Measurements from ENCODE around the gene OR4D11. TPM values are rescaled to one million over a fixed set of nuclear protein-coding genes. Genes with fewer than 3 reads are reported as not detected.

Gene OR4D11
- total and polyA plus RNA-seq, 9 of the 15 experiments (the other 6 are each of a cell fraction or from before 2014, with no cell fraction given), result not detected

- TF ChIP-seq GATAD2B (IDR thresholded peaks at IDR 0.05; ENCODE audit: borderline replicate concordance) (peak; percentile 25; the same call in 1 of the 2 replicates), IRF1 (CRISPR knock-in tag; IDR thresholded peaks at IDR 0.05; ENCODE audit: borderline replicate concordance) (no peak), SETDB1 (IDR thresholded peaks at IDR 0.05; ENCODE audit: low read length) (no peak), DPF2 (IDR thresholded peaks at IDR 0.05) (peak; percentile 91), EP400 (IDR thresholded peaks at IDR 0.05) (peak; percentile 89), ZNF695 (CRISPR knock-in tag; IDR thresholded peaks at IDR 0.05) (no peak), SMAD3 (CRISPR knock-in tag; conservative IDR thresholded peaks at IDR 0.05) (peak; percentile 11; the same call in 1 of the 2 replicates), RBM14 (IDR thresholded peaks at IDR 0.05; ENCODE audit: borderline replicate concordance, insufficient read depth, low read depth, low read length) (no peak), ZSCAN29 (IDR thresholded peaks at IDR 0.05) (no peak), ZNF280A (IDR thresholded peaks at IDR 0.05; ENCODE audit: low read depth, partially characterized antibody) (no peak), THRAP3 (IDR thresholded peaks at IDR 0.05; ENCODE audit: borderline replicate concordance) (0 out of 2 replicates have a peak, but pooled peaks have one; percentile 29), RBBP5 (IDR thresholded peaks at IDR 0.05; ENCODE audit: borderline replicate concordance, insufficient read depth, low read length, poor library complexity, severe bottlenecking) (peak; percentile 54), ZNF217 (CRISPR knock-in tag; IDR thresholded peaks at IDR 0.05) (no peak), NFRKB (IDR thresholded peaks at IDR 0.05; ENCODE audit: low read depth) (peak; percentile 96), SMARCB1 (IDR thresholded peaks at IDR 0.05; ENCODE audit: insufficient read length, low read depth) (no peak), MXI1 (IDR thresholded peaks at IDR 0.05; ENCODE audit: low read depth, low read length) (no peak), TEAD4 (IDR thresholded peaks at IDR 0.05; ENCODE audit: low read length) (peak; percentile 11; the same call in 1 of the 2 replicates), TEAD4 (CRISPR knock-in tag; IDR thresholded peaks at IDR 0.05; ENCODE audit: borderline replicate concordance) (no peak)
- TF ChIP-seq, protein P1, sequence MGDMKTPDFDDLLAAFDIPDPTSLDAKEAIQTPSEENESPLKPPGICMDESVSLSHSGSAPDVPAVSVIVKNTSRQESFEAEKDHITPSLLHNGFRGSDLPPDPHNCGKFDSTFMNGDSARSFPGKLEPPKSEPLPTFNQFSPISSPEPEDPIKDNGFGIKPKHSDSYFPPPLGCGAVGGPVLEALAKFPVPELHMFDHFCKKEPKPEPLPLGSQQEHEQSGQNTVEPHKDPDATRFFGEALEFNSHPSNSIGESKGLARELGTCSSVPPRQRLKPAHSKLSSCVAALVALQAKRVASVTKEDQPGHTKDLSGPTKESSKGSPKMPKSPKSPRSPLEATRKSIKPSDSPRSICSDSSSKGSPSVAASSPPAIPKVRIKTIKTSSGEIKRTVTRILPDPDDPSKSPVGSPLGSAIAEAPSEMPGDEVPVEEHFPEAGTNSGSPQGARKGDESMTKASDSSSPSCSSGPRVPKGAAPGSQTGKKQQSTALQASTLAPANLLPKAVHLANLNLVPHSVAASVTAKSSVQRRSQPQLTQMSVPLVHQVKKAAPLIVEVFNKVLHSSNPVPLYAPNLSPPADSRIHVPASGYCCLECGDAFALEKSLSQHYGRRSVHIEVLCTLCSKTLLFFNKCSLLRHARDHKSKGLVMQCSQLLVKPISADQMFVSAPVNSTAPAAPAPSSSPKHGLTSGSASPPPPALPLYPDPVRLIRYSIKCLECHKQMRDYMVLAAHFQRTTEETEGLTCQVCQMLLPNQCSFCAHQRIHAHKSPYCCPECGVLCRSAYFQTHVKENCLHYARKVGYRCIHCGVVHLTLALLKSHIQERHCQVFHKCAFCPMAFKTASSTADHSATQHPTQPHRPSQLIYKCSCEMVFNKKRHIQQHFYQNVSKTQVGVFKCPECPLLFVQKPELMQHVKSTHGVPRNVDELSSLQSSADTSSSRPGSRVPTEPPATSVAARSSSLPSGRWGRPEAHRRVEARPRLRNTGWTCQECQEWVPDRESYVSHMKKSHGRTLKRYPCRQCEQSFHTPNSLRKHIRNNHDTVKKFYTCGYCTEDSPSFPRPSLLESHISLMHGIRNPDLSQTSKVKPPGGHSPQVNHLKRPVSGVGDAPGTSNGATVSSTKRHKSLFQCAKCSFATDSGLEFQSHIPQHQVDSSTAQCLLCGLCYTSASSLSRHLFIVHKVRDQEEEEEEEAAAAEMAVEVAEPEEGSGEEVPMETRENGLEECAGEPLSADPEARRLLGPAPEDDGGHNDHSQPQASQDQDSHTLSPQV (IDR thresholded peaks at IDR 0.05), result peak; percentile 73
- TF ChIP-seq, protein P2, sequence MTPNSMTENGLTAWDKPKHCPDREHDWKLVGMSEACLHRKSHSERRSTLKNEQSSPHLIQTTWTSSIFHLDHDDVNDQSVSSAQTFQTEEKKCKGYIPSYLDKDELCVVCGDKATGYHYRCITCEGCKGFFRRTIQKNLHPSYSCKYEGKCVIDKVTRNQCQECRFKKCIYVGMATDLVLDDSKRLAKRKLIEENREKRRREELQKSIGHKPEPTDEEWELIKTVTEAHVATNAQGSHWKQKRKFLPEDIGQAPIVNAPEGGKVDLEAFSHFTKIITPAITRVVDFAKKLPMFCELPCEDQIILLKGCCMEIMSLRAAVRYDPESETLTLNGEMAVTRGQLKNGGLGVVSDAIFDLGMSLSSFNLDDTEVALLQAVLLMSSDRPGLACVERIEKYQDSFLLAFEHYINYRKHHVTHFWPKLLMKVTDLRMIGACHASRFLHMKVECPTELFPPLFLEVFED (CRISPR knock-in tag; conservative IDR thresholded peaks at IDR 0.05), result peak; percentile 17; the same call in 1 of the 2 replicates
Observed at GRCh38 chr11:59545179-59546020, 42.0 kb downstream of the OR4D11 start (continued).

Data from K562 (cell line).